Vagina (tissue), 2 donors: Measurements from ENCODE around the gene PRDX6. TPM values are rescaled to one million over a fixed set of nuclear protein-coding genes. Genes with fewer than 3 reads are reported as not detected.

Source experiments
- DNase-seq, 2 donors: peaks; one replicate each; pipeline ENCODE4 v3.0.0-alpha.2; 2017; ENCODE audit errors: extremely low spot score in 2 of 2
- H3K27ac ChIP-seq: fragments of 200-600 bp; sonication (generic); one replicate; pipeline ENCODE4 v1.5.1; 2019
- H3K27me3 ChIP-seq: fragments of 200-600 bp; sonication (generic); one replicate; pipeline ENCODE4 v1.5.1; 2019
- H3K36me3 ChIP-seq, 2 donors: fragments of 200-600 bp; sonication (generic); one replicate each; pipeline ENCODE4 v1.5.1; 2017 to 2019
- H3K4me1 ChIP-seq: fragments of 200-600 bp; sonication (generic); one replicate; pipeline ENCODE4 v1.5.1; 2019
- H3K4me3 ChIP-seq, 2 donors: fragments of 200-600 bp; sonication (generic); 1 replicate in 1 of 2; 2 replicates in 1 of 2; pipeline ENCODE4 v1.5.1; 2016 to 2019
- H3K9me3 ChIP-seq: fragments of 200-600 bp; sonication (generic); one replicate; pipeline ENCODE4 v1.5.1; 2019
- POLR2A ChIP-seq, 2 donors: fragments of 450-650 bp; IDR thresholded peaks; one replicate each; pipeline ENCODE4 v1.6.1; 2017; ENCODE audit warnings: antibody characterized with exemption in 2 of 2, mild to moderate bottlenecking in 2 of 2, moderate library complexity in 2 of 2
- POLR2AphosphoS5 ChIP-seq, 2 donors: sonication (generic); formaldehyde crosslinking; IDR thresholded peaks; one replicate each; pipeline ENCODE4 v1.9.0; 2017; ENCODE audit warnings: antibody characterized with exemption in 2 of 2, mild to moderate bottlenecking in 2 of 2, low read depth in 1 of 2; ENCODE audit not compliant: insufficient read depth in 1 of 2
- intact Hi-C: fragments of 100-400 bp; cut with DNase I; formaldehyde crosslinking; loops from one replicate; pipeline ENCODE4 v1.15.1; 2023
- total RNA-seq: library from RNA; depleted of rRNA; stranded (reverse); fragments of >200 nt; gene quantifications from one replicate; pipeline ENCODE4 v1.2.3, GENCODE V29; 2016
- TF ChIP-seq, protein P1 (sequence below), 3 experiments: fragments of 450-650 bp in 2 of 3; fragments of 200-600 bp in 1 of 3; sonication (generic) in 1 of 3; IDR thresholded peaks; one replicate each; pipeline ENCODE4 v1.5.1; 2017 to 2019; ENCODE audit warnings: antibody characterized with exemption in 3 of 3, mild to moderate bottlenecking in 2 of 3, moderate library complexity in 2 of 3

The PRDX6 gene
- total RNA-seq, 1 donor from 2014 or later: 245 TPM

GRCh38 chr1:173438675-173439074, 38.5 kb upstream of the PRDX6 start:
- Histone ChIP-seq H3K27ac (no peak overlapping the region), H3K4me1 (no peaks in the 10 kb centered on the region), H3K36me3 (no peaks in the 10 kb centered on the region), H3K9me3 (no peaks in the 10 kb centered on the region), H3K27me3 (no peaks in the 10 kb centered on the region), H3K4me3 (no peak overlapping the region)
- DNase-seq: no peak
- intact Hi-C loops: no loop called here
- no peak for TF ChIP-seq POLR2A (IDR thresholded peaks at IDR 0.05)
- TF ChIP-seq POLR2AphosphoS5 (IDR thresholded peaks at IDR 0.05; ENCODE audit: insufficient read depth in 1 of 2, low read depth in 1 of 2): no peak
- TF ChIP-seq, protein P1, sequence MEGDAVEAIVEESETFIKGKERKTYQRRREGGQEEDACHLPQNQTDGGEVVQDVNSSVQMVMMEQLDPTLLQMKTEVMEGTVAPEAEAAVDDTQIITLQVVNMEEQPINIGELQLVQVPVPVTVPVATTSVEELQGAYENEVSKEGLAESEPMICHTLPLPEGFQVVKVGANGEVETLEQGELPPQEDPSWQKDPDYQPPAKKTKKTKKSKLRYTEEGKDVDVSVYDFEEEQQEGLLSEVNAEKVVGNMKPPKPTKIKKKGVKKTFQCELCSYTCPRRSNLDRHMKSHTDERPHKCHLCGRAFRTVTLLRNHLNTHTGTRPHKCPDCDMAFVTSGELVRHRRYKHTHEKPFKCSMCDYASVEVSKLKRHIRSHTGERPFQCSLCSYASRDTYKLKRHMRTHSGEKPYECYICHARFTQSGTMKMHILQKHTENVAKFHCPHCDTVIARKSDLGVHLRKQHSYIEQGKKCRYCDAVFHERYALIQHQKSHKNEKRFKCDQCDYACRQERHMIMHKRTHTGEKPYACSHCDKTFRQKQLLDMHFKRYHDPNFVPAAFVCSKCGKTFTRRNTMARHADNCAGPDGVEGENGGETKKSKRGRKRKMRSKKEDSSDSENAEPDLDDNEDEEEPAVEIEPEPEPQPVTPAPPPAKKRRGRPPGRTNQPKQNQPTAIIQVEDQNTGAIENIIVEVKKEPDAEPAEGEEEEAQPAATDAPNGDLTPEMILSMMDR (IDR thresholded peaks at IDR 0.05): no peak

DNA sequence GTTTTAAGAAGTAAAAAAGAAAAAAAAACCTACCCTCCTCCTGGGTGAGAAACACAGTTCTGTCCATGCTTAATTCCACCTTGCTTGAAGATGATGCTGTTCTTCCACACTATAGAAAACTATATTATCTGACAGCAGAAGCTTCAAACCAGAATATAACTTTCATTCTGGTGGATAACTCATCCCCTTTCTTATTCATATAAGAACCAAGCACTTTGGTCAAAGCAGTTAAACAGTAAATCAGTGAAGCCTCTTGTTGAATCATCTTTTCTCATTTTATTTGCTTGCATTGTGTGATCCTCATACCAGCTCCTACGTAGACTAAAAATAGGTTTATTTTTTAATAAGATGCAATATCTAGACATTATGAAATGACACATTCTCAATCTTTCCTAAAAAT, 36.7 kb upstream of the PRDX6 start:
- Histone ChIP-seq H3K9me3 (no peaks in the 10 kb centered on the region), H3K4me1 (no peaks in the 10 kb centered on the region), H3K36me3 (no peaks in the 10 kb centered on the region), H3K4me3 (no peak overlapping the region), H3K27me3 (no peaks in the 10 kb centered on the region), H3K27ac (no peak overlapping the region)
- TF ChIP-seq POLR2AphosphoS5 (IDR thresholded peaks at IDR 0.05; ENCODE audit: insufficient read depth in 1 of 2, low read depth in 1 of 2): no peak
- no peak for TF ChIP-seq POLR2A (IDR thresholded peaks at IDR 0.05)
- DNase-seq: no peak
- intact Hi-C loops: no loop called here

GRCh38 chr1:173444757-173445156, 32.4 kb upstream of the PRDX6 start:
- Histone ChIP-seq H3K4me1 (no peaks in the 10 kb centered on the region), H3K4me3 (no peak overlapping the region), H3K27me3 (no peaks in the 10 kb centered on the region), H3K27ac (no peak overlapping the region), H3K36me3 (no peaks in the 10 kb centered on the region), H3K9me3 (peaks cover 3% of the 10 kb centered on the region)
- DNase-seq: no peak
- no peak for TF ChIP-seq POLR2AphosphoS5 (IDR thresholded peaks at IDR 0.05; ENCODE audit: insufficient read depth in 1 of 2, low read depth in 1 of 2)
- intact Hi-C loops: no loop called here

DNA sequence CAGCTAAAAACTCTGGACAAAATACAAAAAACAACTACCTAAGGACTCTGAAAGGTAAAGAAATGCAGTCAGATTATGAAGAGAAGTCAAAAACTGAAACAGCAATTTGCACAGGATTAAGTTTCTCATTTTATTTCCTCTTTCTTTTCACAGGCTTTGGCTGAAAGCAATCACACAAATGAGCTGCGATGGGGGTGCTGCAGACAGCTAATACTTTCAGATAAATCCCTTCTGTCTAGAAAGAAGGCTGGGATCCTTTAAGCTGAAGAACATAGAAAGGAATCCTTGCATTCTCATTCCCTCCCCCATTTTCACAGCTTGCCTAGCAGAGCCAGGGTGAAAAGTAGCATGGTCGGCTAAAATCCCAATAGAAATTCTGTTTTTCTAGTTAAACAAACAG, 32.0 kb upstream of the PRDX6 start:
- no peaks in the 10 kb centered on the region for H3K4me1 ChIP-seq
- no peak for DNase-seq
- no peak for TF ChIP-seq POLR2A (IDR thresholded peaks at IDR 0.05)
- TF ChIP-seq, protein P1 (IDR thresholded peaks at IDR 0.05): no peak
- TF ChIP-seq POLR2AphosphoS5 (IDR thresholded peaks at IDR 0.05; ENCODE audit: insufficient read depth in 1 of 2, low read depth in 1 of 2): no peak
- intact Hi-C loops: no loop called here
- peaks cover 3% of the 10 kb centered on the region for H3K9me3 ChIP-seq
- H3K4me3 ChIP-seq: no peak overlapping the region
- no peak overlapping the region for H3K27ac ChIP-seq
- H3K27me3 ChIP-seq: no peaks in the 10 kb centered on the region
- no peaks in the 10 kb centered on the region for H3K36me3 ChIP-seq

- DNase-seq: no peak
- intact Hi-C loops: no loop called here
- no peak overlapping the region for H3K27ac ChIP-seq
- no peaks in the 10 kb centered on the region for H3K36me3 ChIP-seq
- no peaks in the 10 kb centered on the region for H3K4me1 ChIP-seq
- TF ChIP-seq, protein P1 (IDR thresholded peaks at IDR 0.05): no peak
- TF ChIP-seq POLR2AphosphoS5 (IDR thresholded peaks at IDR 0.05; ENCODE audit: insufficient read depth in 1 of 2, low read depth in 1 of 2) (no peak), POLR2A (IDR thresholded peaks at IDR 0.05) (no peak)
- no peaks in the 10 kb centered on the region for H3K27me3 ChIP-seq
- H3K4me3 ChIP-seq: no peak overlapping the region
- H3K9me3 ChIP-seq: peaks cover 3% of the 10 kb centered on the region
Observed at GRCh38 chr1:173445656-173446055, 31.5 kb upstream of the PRDX6 start.

GRCh38 chr1:173447224-173447623, 29.9 kb upstream of the PRDX6 start:
- H3K27ac ChIP-seq: no peak overlapping the region
- no peak for TF ChIP-seq POLR2AphosphoS5 (IDR thresholded peaks at IDR 0.05; ENCODE audit: insufficient read depth in 1 of 2, low read depth in 1 of 2)
- TF ChIP-seq, protein P1 (IDR thresholded peaks at IDR 0.05): no peak
- no peaks in the 10 kb centered on the region for H3K36me3 ChIP-seq
- no peak for DNase-seq
- H3K4me3 ChIP-seq: no peak overlapping the region
- H3K4me1 ChIP-seq: no peaks in the 10 kb centered on the region
- H3K9me3 ChIP-seq: peaks cover 3% of the 10 kb centered on the region
- no peaks in the 10 kb centered on the region for H3K27me3 ChIP-seq
- intact Hi-C loops: no loop called here
